ENCODE data around the gene FASLG.
"Not testable (repeated sequence)": the region's sequence is repeated elsewhere in the genome, so short reads cannot be mapped to it uniquely, and the experiment has no call there.

Gene FASLG

DNA sequence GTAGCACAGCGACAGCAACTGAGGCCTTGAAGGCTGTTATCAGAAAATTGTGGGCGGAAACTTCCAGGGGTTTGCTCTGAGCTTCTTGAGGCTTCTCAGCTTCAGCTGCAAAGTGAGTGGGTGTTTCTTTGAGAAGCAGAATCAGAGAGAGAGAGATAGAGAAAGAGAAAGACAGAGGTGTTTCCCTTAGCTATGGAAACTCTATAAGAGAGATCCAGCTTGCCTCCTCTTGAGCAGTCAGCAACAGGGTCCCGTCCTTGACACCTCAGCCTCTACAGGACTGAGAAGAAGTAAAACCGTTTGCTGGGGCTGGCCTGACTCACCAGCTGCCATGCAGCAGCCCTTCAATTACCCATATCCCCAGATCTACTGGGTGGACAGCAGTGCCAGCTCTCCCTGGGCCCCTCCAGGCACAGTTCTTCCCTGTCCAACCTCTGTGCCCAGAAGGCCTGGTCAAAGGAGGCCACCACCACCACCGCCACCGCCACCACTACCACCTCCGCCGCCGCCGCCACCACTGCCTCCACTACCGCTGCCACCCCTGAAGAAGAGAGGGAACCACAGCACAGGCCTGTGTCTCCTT lies at the start of gene FASLG:
Gene FASLG (plus strand): TSS at position 233 of the 583 bp plus-strand sequence. CDS start 99 bp downstream, at position 332.
- DNase-seq: no peak

DNA sequence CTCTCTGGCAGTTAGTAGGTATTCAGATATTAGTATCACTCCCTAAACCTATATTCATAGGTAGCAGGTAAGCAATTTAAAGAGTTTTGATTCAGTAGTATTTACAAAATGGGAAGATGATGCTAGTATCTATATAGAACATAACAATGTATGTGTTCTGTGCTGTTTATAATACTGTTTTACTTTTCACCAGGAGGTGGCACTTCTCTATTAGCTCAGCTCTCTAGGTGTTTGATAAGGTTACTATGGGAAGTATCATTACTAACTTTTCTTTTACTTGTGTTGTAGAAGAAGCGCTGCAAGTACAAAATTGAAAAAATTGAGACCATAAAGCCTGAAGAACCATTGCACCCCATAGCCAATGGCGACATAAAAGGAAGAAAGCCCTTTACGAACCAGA lies 49.4 kb upstream of the FASLG start:
- peak; percentile 15 for DNase-seq

GRCh38 chr1:172612478-172612877 lies 46.4 kb upstream of the FASLG start:
- DNase-seq: no peak

DNA sequence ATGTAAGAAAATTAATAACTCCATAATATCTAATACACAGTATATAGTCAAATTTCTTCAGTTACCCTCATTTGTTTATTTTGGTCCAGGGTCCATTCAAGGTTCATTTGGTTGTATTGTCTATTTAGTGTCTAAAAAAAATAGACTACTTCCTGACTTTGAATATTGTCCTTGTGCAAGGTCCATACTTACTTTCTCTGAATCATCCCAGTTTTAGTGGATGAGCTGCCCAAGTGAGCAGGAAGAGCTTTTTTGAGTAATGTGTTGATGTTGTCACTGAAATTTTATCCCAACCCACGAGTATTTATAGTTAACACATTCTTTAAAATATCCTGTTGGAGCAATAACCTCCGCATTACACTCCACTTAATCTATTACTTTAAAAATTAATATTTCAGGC lies 45.6 kb upstream of the FASLG start:
- DNase-seq: peak; percentile 36

DNA sequence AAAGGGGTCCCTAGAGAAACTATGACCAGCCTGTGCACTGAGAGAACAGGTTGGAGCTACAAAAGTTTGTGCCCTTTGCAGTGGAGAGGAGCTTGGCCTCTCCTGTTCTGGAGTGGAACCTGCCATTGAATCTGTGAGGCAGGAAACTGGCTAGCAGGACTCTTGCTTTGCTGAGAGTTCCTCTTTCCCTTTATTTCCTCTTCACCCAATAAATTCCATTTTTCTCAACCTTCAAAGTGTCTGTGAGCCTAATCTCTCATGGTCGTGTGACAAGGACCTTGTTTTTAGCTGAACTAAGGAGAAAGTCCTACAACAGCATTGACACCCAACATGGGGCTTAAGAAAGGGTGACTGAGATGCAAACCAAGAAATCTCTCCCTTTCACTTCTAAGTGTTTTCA lies 42.7 kb upstream of the FASLG start:
- no peak for DNase-seq

DNA sequence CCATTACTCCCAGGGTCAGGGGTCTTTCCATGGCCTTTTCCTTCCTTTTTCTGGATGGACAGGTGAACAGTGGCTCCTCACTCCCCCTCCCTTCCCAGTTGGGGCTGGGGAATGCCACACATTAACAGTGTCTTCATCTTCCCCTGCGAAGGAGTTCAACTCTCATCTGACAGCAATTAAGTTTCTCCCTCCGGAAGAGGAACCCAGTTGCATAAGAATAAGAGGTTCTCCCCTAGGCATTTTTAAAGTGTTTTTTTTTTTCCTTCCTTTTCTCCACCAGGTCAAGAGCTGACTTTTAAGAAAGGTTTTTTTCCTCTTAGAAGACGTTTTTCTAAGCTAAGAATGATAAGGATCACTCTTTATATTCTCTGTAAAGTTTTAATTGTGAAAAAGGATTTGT lies 42.3 kb upstream of the FASLG start:
- no peak for DNase-seq

- not testable (repeated sequence) for DNase-seq
Measured at GRCh38 chr1:172620603-172621002, 38.3 kb upstream of the FASLG start.

DNA sequence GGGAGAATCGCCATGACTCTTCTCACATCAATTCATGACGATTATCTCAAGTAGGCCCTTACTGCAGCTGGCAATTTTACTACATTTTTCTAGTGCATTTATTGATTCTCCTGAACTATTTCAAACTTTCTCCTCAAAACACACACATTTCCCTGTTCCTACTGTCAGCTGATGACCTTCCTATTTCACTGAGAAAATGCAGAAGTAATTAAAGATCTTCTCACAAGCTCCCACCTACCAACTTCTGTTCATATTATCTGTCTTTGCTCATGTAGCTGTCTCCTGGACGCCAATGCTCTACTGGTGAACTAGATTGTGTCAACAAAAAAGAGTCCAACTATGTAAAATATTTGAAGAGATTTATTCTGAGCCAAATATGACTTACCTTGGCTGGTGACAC lies 36.4 kb upstream of the FASLG start:
- DNase-seq: no peak

GRCh38 chr1:172623748-172624147 lies 35.2 kb upstream of the FASLG start:
- DNase-seq: no peak

DNA sequence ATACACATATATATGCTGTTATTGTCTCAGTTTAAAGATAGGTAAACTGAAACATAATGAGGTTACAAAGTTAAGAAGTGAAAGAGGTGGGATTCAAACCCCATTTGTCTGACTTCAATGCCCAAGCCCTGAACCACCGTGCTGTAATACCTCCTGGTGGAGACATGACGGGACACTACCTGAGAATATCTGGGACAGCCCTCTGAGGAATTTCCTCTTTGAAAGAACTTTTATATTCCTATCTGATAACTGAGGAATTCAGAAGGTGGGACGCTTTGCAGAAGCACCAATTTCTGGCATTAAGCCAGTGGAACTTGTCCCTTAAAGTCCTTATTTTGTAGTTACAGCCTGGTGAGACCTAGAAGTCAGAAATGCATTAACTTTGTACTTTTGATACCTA lies 32.1 kb upstream of the FASLG start:
- no peak for DNase-seq

DNA sequence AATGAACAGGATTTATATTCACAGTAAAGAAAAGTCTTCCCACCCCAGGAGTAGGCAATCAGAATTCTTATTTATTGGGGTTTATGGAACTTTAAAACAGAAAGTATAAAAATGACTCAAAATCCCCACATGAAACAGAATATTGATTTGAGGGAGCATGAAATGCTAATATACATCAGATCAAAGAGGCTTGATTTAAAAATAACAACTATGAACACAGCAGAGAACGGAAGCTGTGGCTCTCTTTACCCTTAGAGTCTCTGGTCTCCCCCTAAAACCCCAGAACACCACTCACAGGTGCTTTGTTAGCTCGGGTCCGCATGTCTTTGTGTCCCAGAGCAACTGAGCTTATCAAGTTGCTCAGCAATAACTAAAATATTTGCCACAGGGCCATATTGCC lies 31.2 kb upstream of the FASLG start:
- no peak for DNase-seq

GRCh38 chr1:172628401-172628800 lies 30.5 kb upstream of the FASLG start:
- peak; percentile 48 for DNase-seq

- DNase-seq: no peak
Measured at GRCh38 chr1:172629170-172629569, 29.7 kb upstream of the FASLG start.

DNA sequence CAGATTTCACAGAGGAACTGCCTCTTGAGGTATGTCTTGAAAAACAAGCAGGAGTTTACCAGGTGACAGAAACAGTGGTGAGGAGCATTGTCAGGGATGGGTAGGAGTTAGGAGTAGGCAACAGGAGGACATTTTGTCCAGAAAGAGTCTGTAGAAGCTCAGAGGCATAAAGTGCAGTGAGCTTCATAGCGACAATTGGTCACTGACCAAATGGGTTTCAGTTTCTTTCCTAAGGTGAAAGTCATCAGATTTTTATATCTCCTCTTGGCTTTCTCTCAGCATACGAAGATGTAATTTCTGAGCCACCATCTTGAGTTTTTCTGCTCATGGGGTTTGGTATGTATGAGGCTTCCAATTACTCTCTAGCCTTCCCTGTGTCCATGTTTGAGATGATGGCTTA lies 29.3 kb upstream of the FASLG start:
- no peak for DNase-seq

GRCh38 chr1:172630056-172630818 lies 28.7 kb upstream of the FASLG start:
- no peak for DNase-seq

DNA sequence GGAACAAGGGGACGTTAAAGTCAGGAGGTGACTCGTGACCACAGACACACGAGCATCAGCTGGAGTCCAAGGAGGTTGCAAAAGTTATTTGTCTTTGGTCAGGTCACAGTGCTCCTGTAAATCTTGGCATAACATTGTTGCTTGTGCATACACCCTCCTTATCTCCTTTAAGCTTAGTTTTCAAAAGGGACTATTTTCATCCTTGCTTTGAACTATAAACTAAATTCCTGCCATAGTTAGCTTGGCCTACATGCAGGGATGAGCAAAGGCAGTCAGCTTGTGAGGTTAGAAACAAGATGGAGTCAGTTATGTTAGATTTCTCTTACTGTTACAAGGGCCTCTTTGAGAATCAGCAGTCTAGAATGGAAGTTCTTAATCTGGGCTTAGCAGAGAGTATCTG lies 28.0 kb upstream of the FASLG start:
- peak; percentile 48 for DNase-seq

GRCh38 chr1:172637522-172637921 lies 21.4 kb upstream of the FASLG start:
- peak; percentile 96 for DNase-seq

- no peak for DNase-seq
Measured at GRCh38 chr1:172638249-172638648, 20.7 kb upstream of the FASLG start.

- peak; percentile 98 for DNase-seq
Measured at GRCh38 chr1:172638885-172639831, 19.7 kb upstream of the FASLG start.

GRCh38 chr1:172640111-172640510 lies 18.8 kb upstream of the FASLG start:
- no peak for DNase-seq

DNA sequence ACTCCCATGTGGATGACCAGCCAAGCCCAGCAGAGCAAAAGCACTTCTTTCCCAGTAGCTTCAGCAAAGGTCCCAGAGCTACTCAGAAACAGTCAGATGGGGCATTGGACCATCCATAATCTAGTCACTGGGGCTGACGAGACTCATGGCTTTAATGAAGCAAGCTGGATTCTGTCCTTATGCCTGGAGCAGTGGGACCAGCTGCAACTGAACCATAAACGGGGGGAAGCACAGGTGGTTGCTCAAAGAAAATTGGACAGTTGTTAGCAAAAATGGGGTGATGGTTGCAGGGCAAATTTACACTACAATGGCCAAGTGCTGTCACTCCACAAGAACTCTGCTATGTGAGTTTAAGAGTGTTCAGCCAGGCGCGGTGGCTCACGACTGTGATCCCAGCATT lies 17.4 kb upstream of the FASLG start:
- no peak for DNase-seq

- DNase-seq: no peak
Measured at GRCh38 chr1:172642970-172643369, 15.9 kb upstream of the FASLG start.

DNA sequence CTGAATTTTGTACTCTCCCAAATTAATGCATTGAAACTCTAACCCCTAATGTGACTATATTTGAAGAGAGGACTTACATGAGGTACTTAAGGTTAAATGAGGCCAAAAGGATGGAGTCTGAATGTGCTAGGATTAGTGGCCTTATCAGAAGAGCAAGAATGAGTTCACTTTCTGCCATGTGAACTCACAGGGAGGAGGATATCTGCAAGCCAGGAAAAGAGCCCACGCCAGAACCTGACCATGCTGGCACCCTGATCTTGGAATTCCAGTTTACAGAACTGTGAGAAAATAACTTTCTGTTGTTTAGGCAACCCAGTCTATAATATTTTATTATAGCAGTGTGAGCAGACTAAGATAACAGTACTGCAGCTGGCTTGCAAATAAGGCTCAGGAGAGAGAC lies 12.2 kb upstream of the FASLG start:
- DNase-seq: no peak

DNA sequence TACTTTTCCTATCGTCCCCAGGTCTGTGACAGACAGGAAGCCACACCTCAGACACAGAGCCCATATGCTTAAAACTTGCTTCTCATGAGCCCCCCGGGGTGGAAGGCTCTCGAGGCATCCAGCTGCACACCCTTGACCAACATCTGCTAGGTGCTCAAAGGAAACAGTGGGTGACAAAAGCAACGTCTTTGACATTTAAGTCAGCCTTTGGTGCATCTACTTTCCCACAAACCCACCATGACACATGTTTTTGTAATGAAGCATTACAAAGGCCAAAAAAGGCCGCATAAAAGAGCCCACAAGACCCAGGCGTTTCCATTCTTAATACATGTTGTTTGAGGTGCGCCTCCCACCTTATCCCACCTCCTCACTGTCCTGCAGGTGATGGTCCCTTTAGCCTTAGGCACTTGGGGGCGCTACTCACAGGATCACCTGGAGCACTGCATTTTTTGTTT lies 11.8 kb upstream of the FASLG start:
- DNase-seq: no peak
